Right hindlimb (tissue), 1 donor: ENCODE data around the gene RHEX.
"Not testable (repeated sequence)": the region's sequence is repeated elsewhere in the genome, so short reads cannot be mapped to it uniquely, and the experiment has no call there.

Source experiments
- DNase-seq: peaks from one replicate; pipeline ENCODE4 v3.0.0-alpha.2; 2018

The RHEX gene, protein sequence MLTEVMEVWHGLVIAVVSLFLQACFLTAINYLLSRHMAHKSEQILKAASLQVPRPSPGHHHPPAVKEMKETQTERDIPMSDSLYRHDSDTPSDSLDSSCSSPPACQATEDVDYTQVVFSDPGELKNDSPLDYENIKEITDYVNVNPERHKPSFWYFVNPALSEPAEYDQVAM

DNA sequence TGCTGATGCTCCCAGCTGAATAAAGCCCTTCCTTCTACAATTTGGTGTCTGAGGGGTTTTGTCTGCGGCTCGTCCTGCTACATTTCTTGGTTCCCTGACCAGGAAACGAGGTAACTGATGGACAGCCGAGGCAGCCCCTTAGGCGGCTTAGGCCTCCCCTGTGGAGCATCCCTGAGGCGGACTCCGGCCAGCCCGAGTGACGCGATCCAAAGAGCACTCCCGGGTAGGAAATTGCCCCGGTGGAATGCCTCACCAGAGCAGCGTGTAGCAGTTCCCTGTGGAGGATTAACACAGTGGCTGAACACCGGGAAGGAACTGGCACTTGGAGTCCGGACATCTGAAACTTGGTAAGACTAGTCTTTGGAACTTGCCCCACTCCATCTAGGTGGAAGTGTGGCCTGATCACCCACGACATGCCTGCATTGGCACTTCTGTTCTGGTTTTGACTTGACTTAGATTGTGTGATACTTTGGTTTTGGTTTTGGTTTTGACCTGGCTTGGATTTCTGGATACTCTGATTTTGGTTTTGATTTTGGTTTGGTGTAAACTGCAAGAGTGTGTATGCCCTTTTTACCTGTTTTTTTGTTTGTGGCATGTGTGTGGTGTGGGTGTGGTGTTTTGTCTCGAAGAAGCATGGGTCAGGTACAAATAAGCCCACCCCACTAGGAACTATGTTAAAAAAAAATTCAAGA, at the start of gene RHEX:
RHEX (plus strand) TSS at position 255 of the 692 bp plus-strand sequence. CDS start 44,656 bp downstream, outside the sequence.
- not testable (repeated sequence) for DNase-seq

- no peak for DNase-seq
Observed at GRCh38 chr1:206003854-206004800, 48.8 kb upstream of the RHEX start.

GRCh38 chr1:206004826-206005225, 48.1 kb upstream of the RHEX start:
- no peak for DNase-seq

GRCh38 chr1:206005234-206005633, 47.7 kb upstream of the RHEX start:
- no peak for DNase-seq

DNA sequence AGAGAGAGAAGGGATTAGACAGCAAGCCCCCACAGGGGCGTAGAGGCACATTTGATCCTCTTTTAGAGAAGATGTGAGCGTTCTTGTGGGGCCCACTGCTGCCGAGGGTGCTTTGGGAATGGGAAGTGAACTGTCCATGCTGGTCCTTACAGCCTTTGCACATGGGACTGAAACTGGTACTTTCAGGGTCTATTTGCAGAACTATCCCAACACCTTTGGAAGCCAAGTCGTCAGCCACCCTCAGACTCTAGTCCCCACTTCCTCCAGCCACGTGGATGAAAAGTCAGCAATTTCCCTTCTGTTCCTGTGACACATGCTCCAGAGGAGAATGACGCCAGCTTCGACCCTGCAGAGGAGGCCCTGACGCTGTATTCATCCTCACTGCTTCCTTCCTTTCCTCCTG, 47.2 kb upstream of the RHEX start:
- DNase-seq: no peak

GRCh38 chr1:206006946-206007345, 46.0 kb upstream of the RHEX start:
- no peak for DNase-seq

DNA sequence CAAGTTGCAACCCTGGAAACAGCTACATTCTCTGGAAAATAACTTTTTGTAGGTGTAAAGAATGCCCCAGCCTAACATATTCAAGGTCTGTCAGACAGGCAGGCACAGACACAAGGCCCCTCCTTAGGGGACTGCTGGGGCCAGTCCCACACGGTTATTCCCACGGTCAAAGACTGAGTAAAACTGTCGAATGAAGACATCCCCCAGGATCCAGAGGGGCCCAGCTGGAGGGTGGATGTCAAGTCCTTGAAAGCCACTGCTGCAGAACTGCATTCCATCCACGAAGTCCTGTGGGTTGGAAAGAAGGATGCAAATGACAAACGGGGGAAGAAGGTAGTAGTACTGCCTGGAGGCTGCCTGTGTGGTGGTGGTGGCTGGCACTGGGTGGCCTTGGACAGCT, 42.9 kb upstream of the RHEX start:
- DNase-seq: no peak

DNA sequence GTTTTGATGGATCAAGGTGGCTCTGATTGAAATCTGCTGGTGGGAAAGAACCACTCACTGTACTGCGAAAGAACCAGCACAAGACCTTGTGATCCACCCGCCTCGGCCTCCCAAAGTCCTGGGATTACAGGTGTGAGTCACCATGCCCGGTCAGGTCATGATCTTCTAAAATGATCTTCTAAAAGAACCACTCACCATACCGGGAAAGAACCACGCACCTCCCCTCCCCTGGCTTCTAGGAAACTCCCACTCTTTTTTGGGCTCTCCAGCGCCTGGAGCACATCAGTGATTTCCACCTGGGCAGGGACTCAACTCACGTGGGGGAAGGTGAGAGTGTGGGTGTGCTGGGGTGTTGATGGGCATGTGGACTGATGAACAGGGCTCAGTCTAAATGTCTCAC, 41.9 kb upstream of the RHEX start:
- DNase-seq: no peak

DNA sequence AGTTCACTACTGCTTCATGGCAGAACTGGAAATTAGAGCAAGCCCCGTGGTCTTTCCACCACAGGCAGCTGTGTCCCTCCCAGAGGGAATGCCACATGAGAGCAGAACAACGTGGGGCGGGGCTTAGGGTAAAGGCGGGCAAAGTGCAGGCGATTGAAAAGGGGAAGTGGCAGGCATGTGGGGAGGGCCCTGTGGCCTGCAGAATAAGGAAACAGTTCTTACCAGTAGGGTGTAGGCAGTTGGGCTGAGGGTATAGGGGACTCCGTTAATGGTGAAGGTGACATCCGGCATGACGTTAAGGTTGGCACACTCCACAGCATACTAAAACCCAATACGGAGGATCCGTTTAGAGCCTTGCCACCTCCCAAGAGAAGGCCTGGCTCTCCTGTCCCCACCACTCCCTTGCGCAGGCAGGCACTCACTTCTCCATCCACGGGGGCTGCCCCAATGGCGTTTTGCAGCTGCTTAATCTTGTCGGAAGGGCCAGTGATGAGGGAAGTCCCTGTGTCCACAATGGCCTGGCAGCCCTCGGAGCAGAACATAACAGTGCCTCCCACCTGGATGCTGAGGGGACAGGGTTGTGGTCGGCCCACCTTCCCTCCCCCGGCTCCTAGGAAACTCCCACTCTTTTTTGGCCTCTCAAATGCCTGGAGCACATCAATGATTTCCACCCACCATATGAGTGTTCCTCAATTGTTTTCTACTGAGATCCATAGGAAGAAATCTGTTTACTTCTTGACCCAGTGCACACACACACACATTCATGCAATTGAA, 40.7 kb upstream of the RHEX start:
- DNase-seq: peak; percentile 68

- DNase-seq: no peak
Observed at GRCh38 chr1:206013026-206013795, 39.8 kb upstream of the RHEX start.

- DNase-seq: no peak
Observed at GRCh38 chr1:206014601-206015000, 38.4 kb upstream of the RHEX start.

DNA sequence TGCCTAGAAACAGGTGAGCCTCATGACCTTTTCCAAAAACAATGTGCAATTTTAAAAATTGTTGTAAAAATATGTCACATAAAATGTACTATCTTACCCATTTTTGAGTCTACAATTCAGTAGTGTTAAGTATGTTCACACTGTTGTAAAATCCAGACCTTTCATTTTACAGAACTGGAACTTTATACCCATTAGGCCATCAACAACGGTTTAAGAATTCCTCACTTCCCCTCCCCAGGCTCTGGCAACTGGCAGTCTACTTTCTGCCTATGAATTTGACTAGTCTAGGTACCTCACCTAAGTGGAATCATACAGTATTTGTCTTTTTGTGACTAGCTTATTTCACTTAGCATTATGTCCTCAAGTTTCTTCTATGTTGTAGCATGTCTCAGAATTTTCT, 37.9 kb upstream of the RHEX start:
- DNase-seq: no peak

- DNase-seq: no peak
Observed at GRCh38 chr1:206020393-206021007, 32.5 kb upstream of the RHEX start.

DNA sequence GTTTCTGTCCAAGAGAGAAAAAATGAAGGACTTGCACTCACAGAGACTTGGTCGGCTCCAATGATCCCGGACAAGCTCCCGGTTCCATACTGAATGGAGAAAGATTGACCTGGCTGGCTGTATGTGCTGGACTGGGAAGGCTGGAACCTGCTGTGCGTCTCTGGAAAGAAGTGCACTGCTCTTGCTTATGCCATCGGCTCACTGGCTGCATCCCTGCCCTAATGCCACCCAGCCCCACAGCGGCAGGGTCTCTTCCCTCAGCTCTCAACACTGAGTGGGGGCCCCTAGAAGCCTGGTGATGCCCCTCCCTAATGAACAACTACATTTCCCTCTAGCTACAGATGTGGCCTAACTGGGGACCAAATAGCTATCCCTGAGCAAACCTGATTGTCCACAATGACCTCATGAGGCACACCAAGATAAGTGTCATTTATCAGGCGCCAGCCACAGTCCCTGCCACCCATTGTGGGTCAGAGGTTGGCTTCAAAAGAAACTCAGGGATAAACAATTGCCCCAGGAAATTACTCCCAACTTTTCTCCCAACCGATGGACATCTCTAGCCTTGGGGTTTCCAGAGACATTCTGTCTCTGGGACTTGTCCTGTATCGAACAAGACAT, 31.9 kb upstream of the RHEX start:
- DNase-seq: no peak

DNA sequence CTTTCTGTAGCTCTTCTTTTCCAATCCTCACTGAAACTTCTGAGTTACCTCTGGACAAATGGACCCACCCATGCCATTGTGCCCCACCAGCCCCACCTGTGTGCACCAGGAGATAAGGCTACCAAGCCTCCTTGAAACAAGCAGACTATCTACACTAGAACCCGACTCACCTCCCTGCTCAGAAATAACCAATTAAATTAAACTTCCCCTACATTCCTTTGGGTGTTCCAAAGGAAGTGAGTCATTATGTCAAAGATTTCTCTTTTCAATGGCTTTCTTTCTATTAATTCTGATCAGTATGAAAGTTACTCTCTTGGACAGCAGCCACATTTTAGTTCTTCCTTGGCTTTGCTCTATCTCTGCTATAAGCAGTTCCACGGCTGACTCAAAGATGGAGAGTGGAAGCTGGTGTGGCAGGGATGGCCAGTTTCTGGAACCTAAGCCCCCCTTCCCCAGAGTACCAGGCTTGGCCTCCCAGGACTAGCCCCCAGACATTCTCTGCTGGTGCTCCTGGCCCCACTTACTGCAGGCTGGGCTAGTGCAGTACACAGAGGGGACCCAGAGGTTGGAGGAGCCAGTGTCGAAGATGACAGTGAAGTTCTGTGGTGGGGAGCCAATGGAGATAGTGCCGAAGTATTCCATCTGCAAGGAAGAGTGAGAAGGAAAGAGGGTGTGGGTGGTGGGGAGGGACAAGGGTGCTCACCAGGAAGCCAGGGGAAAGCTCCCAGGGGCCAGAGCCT, 31.2 kb upstream of the RHEX start:
- no peak for DNase-seq

GRCh38 chr1:206022766-206023165, 30.2 kb upstream of the RHEX start:
- no peak for DNase-seq

DNA sequence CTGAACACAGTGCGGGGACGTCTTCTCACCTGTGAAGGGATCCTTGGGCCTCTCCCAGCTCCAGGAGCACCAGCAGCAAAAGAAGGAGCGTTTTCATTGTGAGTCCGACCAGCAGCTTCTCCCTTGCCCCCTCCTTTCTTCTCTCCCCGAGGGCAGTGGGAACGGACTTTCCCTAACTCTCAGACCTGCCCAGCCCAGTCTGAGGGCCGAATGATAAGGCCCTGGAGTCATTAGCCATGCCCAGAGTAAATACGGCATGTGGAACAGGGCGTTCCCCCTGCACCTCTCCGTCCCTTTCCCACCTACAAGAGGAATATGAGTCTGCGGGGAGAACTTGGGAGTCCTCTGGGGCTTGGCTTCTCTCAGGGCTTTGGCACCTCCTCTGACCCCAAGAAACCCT, 29.3 kb upstream of the RHEX start, which contains the start of gene CTSE:
CTSE (minus strand) TSS at position 201 of the 400 bp plus-strand sequence; CDS start at position 97, 104 bp downstream.
- no peak for DNase-seq

- no peak for DNase-seq
Observed at GRCh38 chr1:206025283-206025820, 27.6 kb upstream of the RHEX start.

GRCh38 chr1:206029484-206029883, 23.5 kb upstream of the RHEX start:
- peak; percentile 53 for DNase-seq

DNA sequence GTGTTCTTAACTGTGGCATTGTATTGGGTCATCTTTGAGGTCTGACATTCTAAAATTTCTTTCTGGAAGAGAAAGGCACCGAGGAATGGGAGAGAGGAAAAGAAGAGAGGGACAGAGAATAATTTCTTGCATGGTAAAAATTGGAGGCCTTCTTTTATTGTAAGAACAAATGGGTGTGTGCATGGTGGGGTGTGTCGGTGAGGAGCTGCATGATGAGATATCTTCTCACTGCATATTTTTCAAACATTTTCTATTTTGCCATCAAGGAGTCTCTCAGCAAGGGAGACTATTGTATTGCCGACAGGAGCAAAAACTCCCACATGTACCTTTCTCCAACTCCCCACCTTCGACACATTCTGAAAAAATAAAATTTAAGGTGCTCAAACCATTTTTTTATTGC, 22.8 kb upstream of the RHEX start:
- DNase-seq: no peak
